ENCODE results near the gene COMMD9. TPM values are rescaled to one million over a fixed set of nuclear protein-coding genes. Genes with fewer than 3 reads are reported as not detected.
A peak's percentile ranks its signal among the peaks of the same experiment; 100 is the strongest.

Gene COMMD9
- total and polyA plus RNA-seq, 2 of the 8 experiments (the other 6 are each of a cell fraction or from before 2014, with no cell fraction given): 42.5 to 49.1 TPM

- Histone ChIP-seq H3K56ac (replicated peaks; ENCODE audit: insufficient read length, low read depth, low read length) (no peak overlapping the region), H4K91ac (replicated peaks; ENCODE audit: insufficient read length, low read length) (no peak overlapping the region), H2BK12ac (ENCODE audit: low read depth, low read length) (no peak overlapping the region), H3K36me3 (ENCODE audit: control insufficient read depth in 2 of 4, insufficient read depth in 4 of 4, low read length in 3 of 4) (no peaks in the 10 kb centered on the region), H3K9me3 (ENCODE audit: insufficient read depth in 2 of 2, low read depth in 1 of 2, low read length in 1 of 2) (no peaks in the 10 kb centered on the region), H4K5ac (ENCODE audit: insufficient read length, low read depth, low read length) (no peak overlapping the region), H3K14ac (ENCODE audit: insufficient read length) (no peak overlapping the region), H3K27me3 (replicated peaks in 1 of 4; ENCODE audit: control insufficient read depth in 3 of 4, extremely low read depth in 1 of 4, insufficient read depth in 3 of 4, low read length in 3 of 4) (no peaks in the 10 kb centered on the region), H3K27ac (ENCODE audit: low read depth, low read length) (no peak overlapping the region), H2BK5ac (ENCODE audit: low read depth, low read length) (no peak overlapping the region), H2AFZ (ENCODE audit: low read length) (no peak overlapping the region), H3K79me1 (ENCODE audit: low read depth, low read length) (no peaks in the 10 kb centered on the region), H2BK15ac (ENCODE audit: low read length) (no peak overlapping the region), H4K8ac (ENCODE audit: extremely low read depth, insufficient read depth, low read length) (no peak overlapping the region), H3K23ac (ENCODE audit: insufficient read length) (no peak overlapping the region), H3K23me2 (ENCODE audit: low read depth, low read length) (no peaks in the 10 kb centered on the region), H2BK120ac (replicated peaks; ENCODE audit: low read depth, low read length) (no peak overlapping the region), H3K79me2 (ENCODE audit: control insufficient read depth in 1 of 2, insufficient read depth in 2 of 2, low read length in 2 of 2) (no peaks in the 10 kb centered on the region), H3K4ac (replicated peaks; ENCODE audit: insufficient read length, low read depth, low read length) (no peak overlapping the region), H3K4me1 (replicated peaks in 1 of 4; ENCODE audit: control insufficient read depth in 3 of 4, insufficient read depth in 4 of 4, low read length in 3 of 4) (no peaks in the 10 kb centered on the region), H4K20me1 (replicated peaks in 1 of 2; ENCODE audit: control insufficient read depth in 1 of 2, insufficient read depth in 2 of 2, low read length in 2 of 2) (no peaks in the 10 kb centered on the region), H3K9ac (replicated peaks in 1 of 4; ENCODE audit: extremely low read depth in 1 of 4, low read depth in 3 of 4, low read length in 3 of 4) (no peak overlapping the region; a peak in 1 of 7 replicates), H3K18ac (ENCODE audit: extremely low read depth, low read length) (no peak overlapping the region), H3K4me2 (ENCODE audit: insufficient read depth in 1 of 2, low read depth in 2 of 2, low read length in 2 of 2) (no peak overlapping the region), H3K4me3 (ENCODE audit: extremely low read depth in 1 of 4, insufficient read depth in 2 of 4, low read depth in 3 of 4, low read length in 4 of 4) (no peak overlapping the region), H2BK20ac (ENCODE audit: low read length) (no peak overlapping the region), H2AK5ac (ENCODE audit: low read depth, low read length) (no peak overlapping the region)
- POLR2A ChIA-PET (ENCODE audit: partially characterized antibody): no interaction called here
- TF ChIP-seq PHF8 (conservative IDR thresholded peaks at IDR 0.05; ENCODE audit: low read depth, low read length) (no peak), SIX5 (IDR thresholded peaks at IDR 0.05; ENCODE audit: low read depth, low read length) (no peak), RNF2 (IDR thresholded peaks at IDR 0.05; ENCODE audit: borderline replicate concordance, low read depth, low read length, missing control alignments, poor library complexity, severe bottlenecking) (no peak), NRF1 (IDR thresholded peaks at IDR 0.05; ENCODE audit: low read depth, low read length) (no peak)
- DNase-seq (ENCODE audit: low read depth in 1 of 2, low spot score in 2 of 2) (peak in 1 of 2 experiments; percentile 22), FAIRE-seq (no peak)
- 87% methylated on average over 1 of the region's 1 CpG; no CpG with 5 or more reads in 1 of the 2 experiments for WGBS, 2 experiments (ENCODE audit: extremely low coverage in 1 of 2, insufficient coverage in 1 of 2, insufficient read length in 1 of 2, insufficient replicate concordance in 2 of 2, low coverage in 1 of 2, low lambda C conversion rate in 2 of 2, missing lambda C conversion rate in 1 of 2)
- CTCF ChIA-PET (ENCODE audit: partially characterized antibody): interaction anchor here (1.2 kb wide), 1 partner anchor 9 kb away, joined by 3 read pairs; no protein-coding TSS in a partner anchor
Measured at GRCh38 chr11:36282926-36283325, 6.3 kb downstream of the COMMD9 start.

Data from H1 (cell line).